Fibroblast of villous mesenchyme (primary cell): ENCODE data around the gene PRIMA1. TPM values are rescaled to one million over a fixed set of nuclear protein-coding genes. Genes with fewer than 3 reads are reported as not detected.

Experiments used
- DNase-seq: peaks from one replicate; pipeline ENCODE4 v3.0.0-alpha.2; 2010; ENCODE audit warnings: low read depth
- H3K4me3 ChIP-seq: 2 replicates; pipeline ENCODE4 v1.5.1; 2011; ENCODE audit warnings: low read depth, mild to moderate bottlenecking, low read length
- CTCF ChIP-seq: IDR thresholded peaks from 2 replicates; pipeline ENCODE4 v1.5.1; 2012; ENCODE audit warnings: low read depth, mild to moderate bottlenecking, low read length; ENCODE audit not compliant: insufficient read depth
- total RNA-seq: library from RNA; depleted of rRNA; stranded (reverse); fragments of >200 nt; gene quantifications from 2 replicates; pipeline ENCODE4 v1.2.3, GENCODE V29; 2012

Gene PRIMA1
- total RNA-seq, 1 donor = not detected

- no peak for DNase-seq
- no peak overlapping the region for H3K4me3 ChIP-seq
- TF ChIP-seq CTCF = no peak
Measured at GRCh38 chr14:93707475-93707874, 80.8 kb downstream of the PRIMA1 start.

- no peak for TF ChIP-seq CTCF
- no peak overlapping the region for H3K4me3 ChIP-seq
- DNase-seq = no peak
Measured at GRCh38 chr14:93706360-93706955, 81.8 kb downstream of the PRIMA1 start.

GRCh38 chr14:93705513-93706156, 82.7 kb downstream of the PRIMA1 start:
- DNase-seq = no peak
- no peak for TF ChIP-seq CTCF
- no peak overlapping the region for H3K4me3 ChIP-seq

- no peak for TF ChIP-seq CTCF
- H3K4me3 ChIP-seq = no peak overlapping the region
- DNase-seq = no peak
Measured at GRCh38 chr14:93703941-93704340, 84.3 kb downstream of the PRIMA1 start.

- no peak for TF ChIP-seq CTCF
- DNase-seq = no peak
- H3K4me3 ChIP-seq = no peak overlapping the region
Measured at GRCh38 chr14:93702946-93703345, 85.3 kb downstream of the PRIMA1 start.

GRCh38 chr14:93701562-93701961, 86.7 kb downstream of the PRIMA1 start:
- DNase-seq = no peak
- no peak overlapping the region for H3K4me3 ChIP-seq
- no peak for TF ChIP-seq CTCF

GRCh38 chr14:93700928-93701327, 87.4 kb downstream of the PRIMA1 start:
- TF ChIP-seq CTCF = no peak
- no peak for DNase-seq
- H3K4me3 ChIP-seq = no peak overlapping the region
